ENCODE results near the gene ING1.

ING1 gene

DNA sequence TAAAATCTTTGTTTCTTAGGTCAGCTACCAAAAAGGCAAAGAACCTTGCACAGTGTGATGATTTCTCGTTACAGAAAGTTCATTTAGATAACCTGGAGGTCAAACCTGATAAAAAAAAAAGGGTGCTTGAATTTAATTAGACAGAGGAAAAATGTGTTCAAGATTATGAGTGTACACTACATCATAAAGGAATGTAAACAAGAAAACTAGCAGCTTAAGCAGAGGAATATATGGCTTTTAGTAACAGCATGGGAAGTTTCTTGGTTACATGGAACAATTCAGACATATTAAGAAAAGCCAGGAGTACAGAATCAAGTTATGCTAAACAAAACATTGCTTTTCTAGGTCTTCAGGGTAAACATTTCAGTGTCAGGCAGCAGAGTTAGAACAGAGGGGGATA is 32.9 kb downstream of the ING1 start:
- Histone ChIP-seq H3K4me1 (ENCODE audit: insufficient read depth, poor library complexity, severe bottlenecking) (no peaks in the 10 kb centered on the region), H3K27ac (ENCODE audit: poor library complexity, severe bottlenecking) (no peak overlapping the region), H3K36me3 (ENCODE audit: low read depth) (no peaks in the 10 kb centered on the region), H3K27me3 (ENCODE audit: insufficient read depth, poor library complexity, severe bottlenecking) (no peaks in the 10 kb centered on the region), H3K4me3 (ENCODE audit: severe bottlenecking) (no peak overlapping the region), H3K9me3 (ENCODE audit: severe bottlenecking) (peaks cover 10% of the 10 kb centered on the region)
- ATAC-seq (ENCODE audit: low read depth) (no peak), DNase-seq (ENCODE audit: low spot score) (no peak)
- TF ChIP-seq, protein P1, sequence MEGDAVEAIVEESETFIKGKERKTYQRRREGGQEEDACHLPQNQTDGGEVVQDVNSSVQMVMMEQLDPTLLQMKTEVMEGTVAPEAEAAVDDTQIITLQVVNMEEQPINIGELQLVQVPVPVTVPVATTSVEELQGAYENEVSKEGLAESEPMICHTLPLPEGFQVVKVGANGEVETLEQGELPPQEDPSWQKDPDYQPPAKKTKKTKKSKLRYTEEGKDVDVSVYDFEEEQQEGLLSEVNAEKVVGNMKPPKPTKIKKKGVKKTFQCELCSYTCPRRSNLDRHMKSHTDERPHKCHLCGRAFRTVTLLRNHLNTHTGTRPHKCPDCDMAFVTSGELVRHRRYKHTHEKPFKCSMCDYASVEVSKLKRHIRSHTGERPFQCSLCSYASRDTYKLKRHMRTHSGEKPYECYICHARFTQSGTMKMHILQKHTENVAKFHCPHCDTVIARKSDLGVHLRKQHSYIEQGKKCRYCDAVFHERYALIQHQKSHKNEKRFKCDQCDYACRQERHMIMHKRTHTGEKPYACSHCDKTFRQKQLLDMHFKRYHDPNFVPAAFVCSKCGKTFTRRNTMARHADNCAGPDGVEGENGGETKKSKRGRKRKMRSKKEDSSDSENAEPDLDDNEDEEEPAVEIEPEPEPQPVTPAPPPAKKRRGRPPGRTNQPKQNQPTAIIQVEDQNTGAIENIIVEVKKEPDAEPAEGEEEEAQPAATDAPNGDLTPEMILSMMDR (IDR thresholded peaks at IDR 0.05; ENCODE audit: poor library complexity, severe bottlenecking), result no peak

- H3K4me1 ChIP-seq (ENCODE audit: insufficient read depth, poor library complexity, severe bottlenecking), result no peaks in the 10 kb centered on the region
- H3K27ac ChIP-seq (ENCODE audit: poor library complexity, severe bottlenecking), result no peak overlapping the region
- TF ChIP-seq, protein P1 (IDR thresholded peaks at IDR 0.05; ENCODE audit: poor library complexity, severe bottlenecking), result no peak
- H3K36me3 ChIP-seq (ENCODE audit: low read depth), result no peaks in the 10 kb centered on the region
- ATAC-seq (ENCODE audit: low read depth), result no peak
- H3K9me3 ChIP-seq (ENCODE audit: severe bottlenecking), result peaks cover 6% of the 10 kb centered on the region
- no peak overlapping the region for H3K4me3 ChIP-seq (ENCODE audit: severe bottlenecking)
- DNase-seq (ENCODE audit: low spot score), result no peak
- no peaks in the 10 kb centered on the region for H3K27me3 ChIP-seq (ENCODE audit: insufficient read depth, poor library complexity, severe bottlenecking)
Observed at GRCh38 chr13:110748271-110748670, 34.8 kb downstream of the ING1 start.

GRCh38 chr13:110756219-110756631 is 42.7 kb downstream of the ING1 start:
- H3K27me3 ChIP-seq (ENCODE audit: insufficient read depth, poor library complexity, severe bottlenecking), result no peaks in the 10 kb centered on the region
- no peak overlapping the region for H3K27ac ChIP-seq (ENCODE audit: poor library complexity, severe bottlenecking)
- ATAC-seq (ENCODE audit: low read depth), result no peak
- no peaks in the 10 kb centered on the region for H3K9me3 ChIP-seq (ENCODE audit: severe bottlenecking)
- DNase-seq (ENCODE audit: low spot score), result no peak
- TF ChIP-seq, protein P1 (IDR thresholded peaks at IDR 0.05; ENCODE audit: poor library complexity, severe bottlenecking), result no peak
- H3K4me1 ChIP-seq (ENCODE audit: insufficient read depth, poor library complexity, severe bottlenecking), result no peaks in the 10 kb centered on the region
- no peaks in the 10 kb centered on the region for H3K36me3 ChIP-seq (ENCODE audit: low read depth)
- H3K4me3 ChIP-seq (ENCODE audit: severe bottlenecking), result no peak overlapping the region

DNA sequence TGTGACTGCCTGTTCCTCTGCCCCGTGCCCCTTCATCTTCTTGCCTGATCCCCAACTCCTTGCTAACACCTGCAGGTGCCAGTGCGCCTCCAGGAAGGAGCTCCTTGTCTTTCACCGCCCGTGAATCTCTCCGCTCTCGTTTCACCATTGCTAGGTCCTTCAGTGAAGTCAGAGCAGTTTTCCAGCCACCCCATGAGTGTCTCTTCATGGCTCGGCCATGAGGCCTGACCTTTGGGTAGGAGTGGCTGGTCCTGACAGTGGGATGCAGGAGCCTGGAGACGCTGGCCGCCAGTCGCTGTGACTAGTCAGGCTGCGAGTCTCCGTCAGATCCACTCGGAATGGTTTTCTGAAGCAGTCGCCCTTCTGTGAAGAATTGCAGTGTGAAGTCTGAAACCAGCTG is 43.8 kb downstream of the ING1 start:
- TF ChIP-seq, protein P1 (IDR thresholded peaks at IDR 0.05; ENCODE audit: poor library complexity, severe bottlenecking), result no peak
- Histone ChIP-seq H3K9me3 (ENCODE audit: severe bottlenecking) (no peaks in the 10 kb centered on the region), H3K27me3 (ENCODE audit: insufficient read depth, poor library complexity, severe bottlenecking) (no peaks in the 10 kb centered on the region), H3K4me1 (ENCODE audit: insufficient read depth, poor library complexity, severe bottlenecking) (no peaks in the 10 kb centered on the region), H3K4me3 (ENCODE audit: severe bottlenecking) (no peak overlapping the region), H3K36me3 (ENCODE audit: low read depth) (no peaks in the 10 kb centered on the region), H3K27ac (ENCODE audit: poor library complexity, severe bottlenecking) (no peak overlapping the region)
- no peak for ATAC-seq (ENCODE audit: low read depth)
- DNase-seq (ENCODE audit: low spot score), result no peak

DNA sequence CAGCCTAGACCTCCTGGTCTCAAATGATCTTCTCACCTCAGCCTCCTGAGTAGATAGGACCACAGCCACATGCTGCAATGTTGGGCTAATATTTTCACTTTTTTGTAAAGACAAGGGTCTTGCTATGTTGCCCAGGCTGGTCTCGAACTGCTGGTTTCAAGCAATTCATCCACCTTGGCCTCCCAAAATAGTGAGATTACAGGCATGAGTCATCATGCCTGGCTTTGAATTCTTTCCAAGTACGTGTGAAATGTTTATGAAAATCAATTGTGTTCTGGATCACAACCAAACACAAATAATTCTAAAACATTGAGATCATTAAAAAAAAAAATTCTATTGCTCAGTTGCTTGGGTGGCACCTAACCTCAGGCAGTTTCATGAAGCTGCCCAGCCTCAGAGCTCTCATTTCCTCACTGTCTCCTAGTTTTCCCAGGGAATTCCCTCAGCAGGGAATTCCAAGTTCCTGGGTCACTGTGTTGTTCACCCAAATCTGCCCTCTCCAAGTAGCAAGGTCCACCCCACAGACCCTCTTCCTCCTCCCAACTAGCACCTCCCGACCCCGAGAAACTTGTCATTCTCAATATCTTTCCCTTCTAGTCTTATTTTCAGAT is 44.8 kb downstream of the ING1 start:
- H3K9me3 ChIP-seq (ENCODE audit: severe bottlenecking), result no peaks in the 10 kb centered on the region
- H3K27me3 ChIP-seq (ENCODE audit: insufficient read depth, poor library complexity, severe bottlenecking), result no peaks in the 10 kb centered on the region
- ATAC-seq (ENCODE audit: low read depth) (no peak), DNase-seq (ENCODE audit: low spot score) (no peak)
- H3K4me3 ChIP-seq (ENCODE audit: severe bottlenecking), result no peak overlapping the region
- H3K4me1 ChIP-seq (ENCODE audit: insufficient read depth, poor library complexity, severe bottlenecking), result no peaks in the 10 kb centered on the region
- H3K36me3 ChIP-seq (ENCODE audit: low read depth), result no peaks in the 10 kb centered on the region
- TF ChIP-seq, protein P1 (IDR thresholded peaks at IDR 0.05; ENCODE audit: poor library complexity, severe bottlenecking), result no peak
- no peak overlapping the region for H3K27ac ChIP-seq (ENCODE audit: poor library complexity, severe bottlenecking)
